NCI-H2227 (cell line): ENCODE measurements around the gene KLRG1.
A peak's percentile ranks its signal among the peaks of the same experiment; 100 is the strongest.

Experiments used
- DNase-seq: peaks from one replicate; lab custom pipeline; 2025; ENCODE audit not compliant: unreplicated experiment; lab: John Stamatoyannopoulos, UW

The KLRG1 gene

GRCh38 chr12:9040484-9041186 lies 51.3 kb downstream of the KLRG1 start:
- no peak for DNase-seq

- DNase-seq, result no peak
Measured at GRCh38 chr12:9041321-9041720, 52.0 kb downstream of the KLRG1 start.

- no peak for DNase-seq
Measured at GRCh38 chr12:9043766-9044165, 54.4 kb downstream of the KLRG1 start.

- no peak for DNase-seq
Measured at GRCh38 chr12:9047105-9047504, 57.8 kb downstream of the KLRG1 start.

- no peak for DNase-seq
Measured at GRCh38 chr12:9048930-9049329, 59.6 kb downstream of the KLRG1 start.

- DNase-seq, result peak; percentile 28
Measured at GRCh38 chr12:9049520-9050133, 60.3 kb downstream of the KLRG1 start.

- no peak for DNase-seq
Measured at GRCh38 chr12:9050521-9051157, 61.3 kb downstream of the KLRG1 start.

GRCh38 chr12:9051158-9051550 lies 61.8 kb downstream of the KLRG1 start:
- no peak for DNase-seq

GRCh38 chr12:9052610-9053009 lies 63.3 kb downstream of the KLRG1 start:
- DNase-seq, result no peak
